ENCODE data around the gene MTA3. TPM values are rescaled to one million over a fixed set of nuclear protein-coding genes. Genes with fewer than 3 reads are reported as not detected.

Gene MTA3
- total and polyA plus RNA-seq, 9 of the 15 experiments (the other 6 are each of a cell fraction or from before 2014, with no cell fraction given): 12.4 to 39.6 (median 23.5) TPM

GRCh38 chr2:42775186-42775585, 206.8 kb downstream of the MTA3 start:
- ChIA-PET POLR2A (interaction anchor here (1.3 kb wide), 1 partner anchor 17 kb away, joined by 4 read pairs; no protein-coding TSS in a partner anchor), CTCF (ENCODE audit: low intra/inter-chr PET ratio) (no interaction called here)
- Histone ChIP-seq H4K20me1 (replicated peaks; ENCODE audit: control insufficient read depth, insufficient read depth, low read length) (no peaks in the 10 kb centered on the region), H3K9me1 (ENCODE audit: control insufficient read depth, insufficient read depth, low read length) (no peaks in the 10 kb centered on the region), H3K9me3 (replicated peaks; ENCODE audit: control insufficient read depth, insufficient read depth, low read depth, low read length) (no peaks in the 10 kb centered on the region), H3K9ac (ENCODE audit: insufficient read depth in 1 of 2, low read depth in 2 of 2, low read length in 2 of 2) (no peak overlapping the region), H3K36me3 (ENCODE audit: control insufficient read depth, insufficient read depth, low read length) (no peaks in the 10 kb centered on the region), H3K4me3 (no peak overlapping the region), H3K4me2 (ENCODE audit: insufficient read depth, low read length) (no peak overlapping the region), H3K79me2 (ENCODE audit: control insufficient read depth, insufficient read depth, low read length) (no peaks in the 10 kb centered on the region), H3K27me3 (ENCODE audit: control insufficient read depth in 2 of 2, insufficient read depth in 2 of 2, low read length in 2 of 2) (no peaks in the 10 kb centered on the region), H2AFZ (ENCODE audit: low read depth, low read length) (no peak overlapping the region), H3K4me1 (replicated peaks in 1 of 2; ENCODE audit: control insufficient read depth in 2 of 2, insufficient read depth in 2 of 2, low read length in 2 of 2) (peaks cover 0 to 11% of the 10 kb centered on the region in 2 experiments; a peak in 2 of 5 replicates), H3K27ac (ENCODE audit: extremely low read depth, low read depth, low read length) (no peak overlapping the region)
- 4% methylated on average over 2 of the region's 2 CpGs for WGBS (ENCODE audit: insufficient coverage, low coverage, missing lambda C conversion rate)
- no peak for ATAC-seq
- in situ Hi-C loops (cut with MboI) (loop anchor here (25.0 kb wide), 1 partner anchor 263 kb away; no protein-coding TSS in a partner anchor), intact Hi-C loops (cut with micrococcal nuclease) (no loop called here)
- FAIRE-seq: no peak
- DNase-seq (ENCODE audit: extremely low read depth in 1 of 4, low spot score in 3 of 4): no peak
- no TSS peak for BruUV-seq (replicated peaks)
- TF ChIP-seq, protein P1, sequence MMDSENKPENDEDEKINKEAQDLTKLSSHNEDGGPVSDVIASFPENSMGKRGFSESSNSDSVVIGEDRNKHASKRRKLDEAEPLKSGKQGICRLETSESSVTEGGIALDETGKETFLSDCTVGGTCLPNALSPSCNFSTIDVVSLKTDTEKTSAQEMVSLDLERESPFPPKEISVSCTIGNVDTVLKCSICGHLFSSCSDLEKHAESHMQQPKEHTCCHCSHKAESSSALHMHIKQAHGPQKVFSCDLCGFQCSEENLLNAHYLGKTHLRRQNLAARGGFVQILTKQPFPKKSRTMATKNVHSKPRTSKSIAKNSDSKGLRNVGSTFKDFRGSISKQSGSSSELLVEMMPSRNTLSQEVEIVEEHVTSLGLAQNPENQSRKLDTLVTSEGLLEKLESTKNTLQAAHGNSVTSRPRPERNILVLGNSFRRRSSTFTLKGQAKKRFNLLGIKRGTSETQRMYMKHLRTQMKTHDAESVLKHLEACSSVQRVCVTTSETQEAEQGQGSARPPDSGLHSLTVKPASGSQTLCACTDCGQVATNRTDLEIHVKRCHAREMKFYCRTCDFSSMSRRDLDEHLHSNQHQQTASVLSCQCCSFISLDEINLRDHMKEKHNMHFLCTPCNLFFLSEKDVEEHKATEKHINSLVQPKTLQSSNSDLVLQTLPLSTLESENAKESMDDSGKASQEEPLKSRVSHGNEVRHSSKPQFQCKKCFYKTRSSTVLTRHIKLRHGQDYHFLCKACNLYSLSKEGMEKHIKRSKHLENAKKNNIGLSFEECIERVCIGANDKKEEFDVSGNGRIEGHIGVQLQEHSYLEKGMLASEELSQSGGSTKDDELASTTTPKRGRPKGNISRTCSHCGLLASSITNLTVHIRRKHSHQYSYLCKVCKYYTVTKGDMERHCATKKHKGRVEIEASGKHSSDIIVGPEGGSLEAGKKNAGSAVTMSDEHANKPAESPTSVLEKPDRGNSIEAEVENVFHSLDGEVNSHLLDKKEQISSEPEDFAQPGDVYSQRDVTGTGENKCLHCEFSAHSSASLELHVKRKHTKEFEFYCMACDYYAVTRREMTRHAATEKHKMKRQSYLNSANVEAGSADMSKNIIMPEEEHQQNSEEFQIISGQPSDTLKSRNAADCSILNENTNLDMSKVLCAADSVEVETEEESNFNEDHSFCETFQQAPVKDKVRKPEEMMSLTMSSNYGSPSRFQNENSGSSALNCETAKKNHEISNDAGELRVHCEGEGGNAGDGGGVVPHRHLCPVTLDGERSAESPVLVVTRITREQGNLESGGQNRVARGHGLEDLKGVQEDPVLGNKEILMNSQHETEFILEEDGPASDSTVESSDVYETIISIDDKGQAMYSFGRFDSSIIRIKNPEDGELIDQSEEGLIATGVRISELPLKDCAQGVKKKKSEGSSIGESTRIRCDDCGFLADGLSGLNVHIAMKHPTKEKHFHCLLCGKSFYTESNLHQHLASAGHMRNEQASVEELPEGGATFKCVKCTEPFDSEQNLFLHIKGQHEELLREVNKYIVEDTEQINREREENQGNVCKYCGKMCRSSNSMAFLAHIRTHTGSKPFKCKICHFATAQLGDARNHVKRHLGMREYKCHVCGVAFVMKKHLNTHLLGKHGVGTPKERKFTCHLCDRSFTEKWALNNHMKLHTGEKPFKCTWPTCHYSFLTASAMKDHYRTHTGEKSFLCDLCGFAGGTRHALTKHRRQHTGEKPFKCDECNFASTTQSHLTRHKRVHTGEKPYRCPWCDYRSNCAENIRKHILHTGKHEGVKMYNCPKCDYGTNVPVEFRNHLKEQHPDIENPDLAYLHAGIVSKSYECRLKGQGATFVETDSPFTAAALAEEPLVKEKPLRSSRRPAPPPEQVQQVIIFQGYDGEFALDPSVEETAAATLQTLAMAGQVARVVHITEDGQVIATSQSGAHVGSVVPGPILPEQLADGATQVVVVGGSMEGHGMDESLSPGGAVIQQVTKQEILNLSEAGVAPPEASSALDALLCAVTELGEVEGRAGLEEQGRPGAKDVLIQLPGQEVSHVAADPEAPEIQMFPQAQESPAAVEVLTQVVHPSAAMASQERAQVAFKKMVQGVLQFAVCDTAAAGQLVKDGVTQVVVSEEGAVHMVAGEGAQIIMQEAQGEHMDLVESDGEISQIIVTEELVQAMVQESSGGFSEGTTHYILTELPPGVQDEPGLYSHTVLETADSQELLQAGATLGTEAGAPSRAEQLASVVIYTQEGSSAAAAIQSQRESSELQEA (IDR thresholded peaks at IDR 0.05; ENCODE audit: low read depth): no peak
- TF ChIP-seq HMGN3 (IDR thresholded peaks at IDR 0.05; ENCODE audit: borderline replicate concordance, extremely low read depth, insufficient read length, low read depth, low read length) (no peak), FOXO4 (CRISPR knock-in tag; IDR thresholded peaks at IDR 0.05) (no peak), TCF3 (CRISPR knock-in tag; IDR thresholded peaks at IDR 0.05) (no peak), NR3C1 (CRISPR knock-in tag; IDR thresholded peaks at IDR 0.05) (no peak), ARID2 (IDR thresholded peaks at IDR 0.05) (no peak), ZNF274 (IDR thresholded peaks at IDR 0.05; ENCODE audit: borderline replicate concordance, low read depth, low read length) (no peak), STAT5A (IDR thresholded peaks at IDR 0.05; ENCODE audit: borderline replicate concordance, low read length) (no peak), ZNF282 (CRISPR knock-in tag; IDR thresholded peaks at IDR 0.05) (no peak), NONO (IDR thresholded peaks at IDR 0.05; ENCODE audit: low read depth in 2 of 2, low read length in 1 of 2) (no peak), PCBP1 (IDR thresholded peaks at IDR 0.05; ENCODE audit: low read depth, low read length, poor library complexity, severe bottlenecking) (no peak), EZH2 (IDR thresholded peaks at IDR 0.05; ENCODE audit: borderline replicate concordance, low read depth, low read length) (no peak)
- TF ChIP-seq, protein P2, sequence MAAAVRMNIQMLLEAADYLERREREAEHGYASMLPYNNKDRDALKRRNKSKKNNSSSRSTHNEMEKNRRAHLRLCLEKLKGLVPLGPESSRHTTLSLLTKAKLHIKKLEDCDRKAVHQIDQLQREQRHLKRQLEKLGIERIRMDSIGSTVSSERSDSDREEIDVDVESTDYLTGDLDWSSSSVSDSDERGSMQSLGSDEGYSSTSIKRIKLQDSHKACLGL (CRISPR knock-in tag; IDR thresholded peaks at IDR 0.05; ENCODE audit: borderline replicate concordance, poor library complexity, severe bottlenecking): no peak

Data from K562 (cell line).